GM23338 (cell line): Measurements from ENCODE around the gene METTL21C. TPM values are rescaled to one million over a fixed set of nuclear protein-coding genes. Genes with fewer than 3 reads are reported as not detected.

ENCODE experiments used
- ATAC-seq: fragments of 200-7000 bp; cut with Tn5 transposase; 3 replicates; pipeline ENCODE4 v1.9.1; 2020
- DNase-seq: peaks from one replicate; pipeline ENCODE4 v3.0.0-alpha.2; 2015; ENCODE audit warnings: low spot score
- H2AFZ ChIP-seq: fragments of 200-600 bp; sonication (generic); 2 replicates; pipeline ENCODE4 v1.8.0; 2016; ENCODE audit warnings: antibody characterized with exemption, mild to moderate bottlenecking, moderate library complexity
- H3F3A ChIP-seq: fragments of 200-600 bp; sonication (generic); replicated peaks from 2 replicates; pipeline ENCODE4 v1.8.0; 2017; ENCODE audit warnings: antibody characterized with exemption, mixed run types, low read depth
- H3K27ac ChIP-seq: fragments of 200-600 bp; sonication (generic); 2 replicates; pipeline ENCODE4 v1.6.1; 2016; ENCODE audit warnings: low read depth
- H3K27me3 ChIP-seq: fragments of 200-600 bp; sonication (generic); 2 replicates; pipeline ENCODE4 v1.8.0; 2016; ENCODE audit warnings: mild to moderate bottlenecking, mixed run types, moderate library complexity; ENCODE audit not compliant: insufficient read depth
- H3K36me3 ChIP-seq: fragments of 200-600 bp; sonication (generic); 2 replicates; pipeline ENCODE4 v1.8.0; 2016; ENCODE audit warnings: mild to moderate bottlenecking; ENCODE audit not compliant: insufficient read depth
- H3K4me1 ChIP-seq: fragments of 200-600 bp; sonication (generic); 2 replicates; pipeline ENCODE4 v1.8.0; 2016; ENCODE audit warnings: mild to moderate bottlenecking, moderate library complexity; ENCODE audit not compliant: insufficient read depth
- H3K4me2 ChIP-seq: fragments of 200-600 bp; sonication (generic); 2 replicates; pipeline ENCODE4 v1.7.1; 2017; ENCODE audit warnings: mixed run types
- H3K4me3 ChIP-seq: fragments of 200-600 bp; sonication (generic); 2 replicates; pipeline ENCODE4 v1.6.1; 2016; ENCODE audit warnings: mixed run types
- H3K79me2 ChIP-seq: fragments of 200-600 bp; sonication (generic); replicated peaks from 2 replicates; pipeline ENCODE4 v1.8.0; 2017; ENCODE audit warnings: mild to moderate bottlenecking; ENCODE audit not compliant: insufficient read depth
- H3K9me2 ChIP-seq: fragments of 200-600 bp; sonication (generic); 2 replicates; pipeline ENCODE4 v1.8.0; 2017; ENCODE audit not compliant: insufficient read depth
- H4K20me1 ChIP-seq: fragments of 200-600 bp; sonication (generic); replicated peaks from 2 replicates; pipeline ENCODE4 v1.8.0; 2017; ENCODE audit warnings: mild to moderate bottlenecking; ENCODE audit not compliant: insufficient read depth
- H3K27ac Mint-ChIP-seq: 2 replicates; pipeline ENCODE4 v1.8.0; 2020; ENCODE audit warnings: inconsistent platforms, mild to moderate bottlenecking, moderate library complexity, mixed read lengths
- H3K27me3 Mint-ChIP-seq: 3 replicates; pipeline ENCODE4 v1.8.0; 2022; ENCODE audit warnings: low read depth, mild to moderate bottlenecking, moderate library complexity, mixed read lengths, inconsistent platforms; ENCODE audit not compliant: insufficient read depth, poor library complexity
- H3K36me3 Mint-ChIP-seq: 3 replicates; pipeline ENCODE4 v1.8.0; 2021; ENCODE audit warnings: low read depth, mild to moderate bottlenecking, inconsistent platforms, moderate library complexity, mixed read lengths
- H3K4me1 Mint-ChIP-seq: 3 replicates; pipeline ENCODE4 v1.8.0; 2020; ENCODE audit warnings: mild to moderate bottlenecking, inconsistent platforms, mixed read lengths
- H3K4me3 Mint-ChIP-seq: 3 replicates; pipeline ENCODE4 v1.8.0; 2021; ENCODE audit warnings: moderate library complexity, mild to moderate bottlenecking, inconsistent platforms, mixed read lengths
- H3K9me3 Mint-ChIP-seq: 3 replicates; pipeline ENCODE4 v1.8.0; 2020; ENCODE audit warnings: moderate library complexity, mild to moderate bottlenecking, inconsistent platforms, mixed read lengths
- CTCF ChIP-seq, 2 experiments: fragments of 200-600 bp in 1 of 2; sonication (generic) in 1 of 2; conservative IDR thresholded peaks; 2 replicates each; pipeline versions ENCODE4 v1.5.1 to v1.6.1; 2016 to 2017; ENCODE audit warnings: antibody characterized with exemption in 2 of 2, low read depth in 2 of 2, mild to moderate bottlenecking in 2 of 2, moderate library complexity in 1 of 2
- ETS1 ChIP-seq: IDR thresholded peaks from 2 replicates; pipeline ENCODE4 v1.6.1; 2016; ENCODE audit warnings: antibody characterized with exemption
- JUNB ChIP-seq: IDR thresholded peaks from one replicate; pipeline ENCODE4 v1.6.1; 2016; ENCODE audit warnings: antibody characterized with exemption; ENCODE audit not compliant: unreplicated experiment
- NANOG ChIP-seq: IDR thresholded peaks from 2 replicates; pipeline ENCODE4 v1.6.1; 2016; ENCODE audit warnings: antibody characterized with exemption, borderline replicate concordance
- ZNF114 ChIP-seq: fragments of 250-450 bp; sonication (Bioruptor Pico); IDR thresholded peaks from 2 replicates; pipeline ENCODE4 v1.5.0; 2020; ENCODE audit warnings: mild to moderate bottlenecking, moderate library complexity
- ZNF331 ChIP-seq: fragments of 250-450 bp; sonication (Bioruptor Pico); IDR thresholded peaks from 2 replicates; pipeline ENCODE4 v1.5.0; 2020; ENCODE audit warnings: low read depth, mild to moderate bottlenecking, moderate library complexity
- polyA plus RNA-seq: library from polyadenylated mRNA; unstranded; fragments of >200 nt; fragmentation: Nextera tagmentation; extraction: Ambion mirVana; gene quantifications from 2 replicates; pipeline ENCODE4 v1.2.1, GENCODE V29; 2016
- total RNA-seq: library from RNA; depleted of rRNA; stranded (reverse); fragments of >200 nt; shearing (Covaris generic); gene quantifications from 2 replicates; pipeline ENCODE4 v1.2.3, GENCODE V29; 2014

Gene METTL21C
- total and polyA plus RNA-seq, 2 experiments from 2014 or later, result not detected

GRCh38 chr13:102692491-102692826, 2.4 kb downstream of the METTL21C start:
- Histone ChIP-seq H2AFZ (0 out of 2 replicates have a peak overlapping the region, but pooled peaks have one; percentile 88), H3K4me3 (no peak overlapping the region), H4K20me1 (no peaks in the 10 kb centered on the region), H3K79me2 (no peaks in the 10 kb centered on the region), H3K9me2 (no peaks in the 10 kb centered on the region), H3K4me2 (peak overlapping the region; percentile 56; the same call in 1 of the 2 replicates), H3K4me1 (peaks cover 24% of the 10 kb centered on the region), H3K27ac (no peak overlapping the region), H3F3A (no peaks in the 10 kb centered on the region), H3K36me3 (no peaks in the 10 kb centered on the region), H3K27me3 (no peaks in the 10 kb centered on the region)
- Mint-ChIP-seq H3K4me1 (peaks cover 35% of the 10 kb centered on the region), H3K9me3 (no peaks in the 10 kb centered on the region), H3K27ac (no peak overlapping the region), H3K36me3 (no peaks in the 10 kb centered on the region), H3K4me3 (no peak overlapping the region), H3K27me3 (peaks cover 3% of the 10 kb centered on the region)
- DNase-seq, result no peak
- ATAC-seq, result no peak
- TF ChIP-seq ZNF114 (no peak), JUNB (no peak), ZNF331 (CRISPR knock-in tag) (no peak), CTCF (conservative IDR thresholded peaks at IDR 0.05; ENCODE audit: low read depth in 2 of 2) (no peak), ETS1 (no peak)

- Histone ChIP-seq H3K27me3 (no peaks in the 10 kb centered on the region), H3K79me2 (no peaks in the 10 kb centered on the region), H3F3A (no peaks in the 10 kb centered on the region), H4K20me1 (no peaks in the 10 kb centered on the region), H3K27ac (no peak overlapping the region), H3K36me3 (no peaks in the 10 kb centered on the region), H3K9me2 (no peaks in the 10 kb centered on the region), H2AFZ (no peak overlapping the region), H3K4me1 (peaks cover 30% of the 10 kb centered on the region), H3K4me3 (no peak overlapping the region), H3K4me2 (no peak overlapping the region)
- Mint-ChIP-seq H3K27ac (no peak overlapping the region), H3K4me1 (peaks cover 45% of the 10 kb centered on the region), H3K27me3 (peaks cover 3% of the 10 kb centered on the region), H3K4me3 (no peak overlapping the region), H3K36me3 (no peaks in the 10 kb centered on the region), H3K9me3 (no peaks in the 10 kb centered on the region)
- DNase-seq, result no peak
- ATAC-seq, result no peak
- no peak for TF ChIP-seq NANOG
- TF ChIP-seq ETS1, result no peak
- no peak for TF ChIP-seq ZNF114
These were observed 4.0 kb downstream of the METTL21C start for GRCh38 chr13:102690883-102691282.
